CD8-positive, alpha-beta memory T cell (primary cell): ENCODE results near the gene COL11A2. TPM values are rescaled to one million over a fixed set of nuclear protein-coding genes. Genes with fewer than 3 reads are reported as not detected.
"Not testable (repeated sequence)": the region's sequence is repeated elsewhere in the genome, so short reads cannot be mapped to it uniquely, and the experiment has no call there.

Source experiments
- CTCF ChIA-PET: fragments of 350-600 bp; sonication (Branson Sonifier 250); formaldehyde crosslinking; loops from one replicate; lab custom pipeline; 2021; ENCODE audit warnings: antibody characterized with exemption; lab: Charles Lee
- POLR2A ChIA-PET: fragments of 350-600 bp; sonication (Branson Sonifier 250); formaldehyde crosslinking; loops from one replicate; lab custom pipeline; 2021; ENCODE audit warnings: antibody characterized with exemption; lab: Charles Lee
- DNase-seq, 5 donors: peaks; one replicate each; pipeline versions ENCODE4 v3.0.0 to v3.0.0-alpha.2; 2020 to 2022; ENCODE audit warnings: mixed read lengths in 1 of 5
- H3K27ac ChIP-seq: one replicate; pipeline ENCODE4 v1.7.0; 2013; ENCODE audit warnings: low read depth, mild to moderate bottlenecking, low read length, moderate library complexity
- H3K27me3 ChIP-seq: 2 replicates; pipeline ENCODE4 v1.7.0; 2013; ENCODE audit warnings: low read length, mild to moderate bottlenecking; ENCODE audit not compliant: insufficient read depth, poor library complexity, severe bottlenecking
- H3K36me3 ChIP-seq: 2 replicates; pipeline ENCODE4 v1.7.0; 2013; ENCODE audit warnings: mild to moderate bottlenecking, low read length, moderate library complexity; ENCODE audit not compliant: insufficient read depth
- H3K4me1 ChIP-seq: 2 replicates; pipeline ENCODE4 v1.7.0; 2013; ENCODE audit warnings: mild to moderate bottlenecking, low read length, moderate library complexity; ENCODE audit not compliant: insufficient read depth
- H3K4me3 ChIP-seq: 2 replicates; pipeline ENCODE4 v1.7.0; 2013; ENCODE audit warnings: mild to moderate bottlenecking, low read length
- H3K9me3 ChIP-seq: 2 replicates; pipeline ENCODE4 v1.7.0; 2013; ENCODE audit warnings: mild to moderate bottlenecking, low read length
- H3K27ac Mint-ChIP-seq, 8 donors: one replicate each; pipeline ENCODE4 v1.8.0; 2020 to 2021; ENCODE audit warnings: mixed read lengths in 8 of 8, mild to moderate bottlenecking in 6 of 8, inconsistent platforms in 3 of 8, moderate library complexity in 3 of 8
- H3K27me3 Mint-ChIP-seq, 2 donors: one replicate each; pipeline ENCODE4 v1.8.0; 2020 to 2021; ENCODE audit warnings: mixed read lengths in 2 of 2, mild to moderate bottlenecking in 1 of 2, moderate library complexity in 1 of 2
- H3K36me3 Mint-ChIP-seq, 3 donors: one replicate each; pipeline ENCODE4 v1.8.0; 2020 to 2021; ENCODE audit warnings: mixed read lengths in 3 of 3, inconsistent platforms in 1 of 3, mild to moderate bottlenecking in 1 of 3
- H3K4me1 Mint-ChIP-seq, 3 donors: one replicate each; pipeline ENCODE4 v1.8.0; 2020 to 2021; ENCODE audit warnings: mixed read lengths in 3 of 3, inconsistent platforms in 1 of 3, mild to moderate bottlenecking in 1 of 3
- H3K4me3 Mint-ChIP-seq, 7 donors: one replicate each; pipeline ENCODE4 v1.8.0; 2020 to 2021; ENCODE audit warnings: mixed read lengths in 7 of 7, mild to moderate bottlenecking in 6 of 7, moderate library complexity in 4 of 7, inconsistent platforms in 2 of 7
- H3K9me3 Mint-ChIP-seq, 5 donors: one replicate each; pipeline ENCODE4 v1.8.0; 2020 to 2022; ENCODE audit warnings: mixed read lengths in 5 of 5, mild to moderate bottlenecking in 3 of 5, moderate library complexity in 2 of 5, inconsistent platforms in 1 of 5
- polyA plus RNA-seq: library from polyadenylated mRNA; unstranded; fragments of 300-500 nt; fragmentation: Illumina TruSeq; gene quantifications from one replicate; pipeline ENCODE4 v1.2.3, GENCODE V29; 2021
- total RNA-seq, 2 experiments: library from RNA; stranded (reverse); gene quantifications; one replicate each; pipeline ENCODE4 v1.2.3, GENCODE V29; 2021

COL11A2 gene
- total and polyA plus RNA-seq, 3 experiments from 2014 or later = 0.69 to 1.1 TPM; not detected in 1

DNA sequence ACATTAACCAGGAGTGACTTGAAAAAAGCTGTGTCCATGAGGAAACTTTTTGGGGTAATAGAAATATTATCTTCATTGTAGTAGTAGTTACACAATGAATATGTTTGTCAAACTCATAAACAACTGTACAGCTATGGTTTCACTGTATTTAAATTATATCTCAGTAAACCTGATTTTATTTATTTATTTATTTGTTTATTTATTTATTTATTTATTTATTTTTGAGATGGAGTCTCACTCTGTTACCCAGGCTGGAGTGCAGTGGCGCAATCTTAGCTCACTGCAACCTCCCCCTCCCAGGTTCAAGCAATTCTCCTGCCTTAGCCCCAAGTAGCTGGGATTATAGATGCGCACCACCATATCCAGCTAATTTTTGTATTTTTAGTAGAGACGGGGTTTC, 41.7 kb downstream of the COL11A2 start:
- H3K9me3 ChIP-seq, H3K4me1 ChIP-seq, H3K36me3 Mint-ChIP-seq, H3K4me1 Mint-ChIP-seq, H3K36me3 ChIP-seq, H3K4me3 Mint-ChIP-seq, H3K4me3 ChIP-seq, H3K27ac Mint-ChIP-seq, DNase-seq, H3K27ac ChIP-seq, H3K27me3 ChIP-seq, POLR2A ChIA-PET: not testable (repeated sequence)
- peaks cover 10 to 22% (median 15%) of the 10 kb centered on the region in 5 donors for H3K9me3 Mint-ChIP-seq
- CTCF ChIA-PET = interaction anchor here (1.0 to 3.3 kb wide), 7 partner anchors 8 to 136 kb away, joined by 3 to 20 read pairs (median 6); no protein-coding TSS in a partner anchor
- peaks cover 11 to 48% of the 10 kb centered on the region in 2 donors for H3K27me3 Mint-ChIP-seq

- H3K4me1 ChIP-seq = no peaks in the 10 kb centered on the region
- H3K4me1 Mint-ChIP-seq = no peaks in the 10 kb centered on the region
- ChIA-PET POLR2A (no interaction called here), CTCF (interaction anchor here (0.8 to 3.3 kb wide), 2 partner anchors 101 to 134 kb away, joined by 3 to 20 read pairs; no protein-coding TSS in a partner anchor)
- no peak overlapping the region for H3K27ac Mint-ChIP-seq
- no peak overlapping the region for H3K4me3 ChIP-seq
- no peaks in the 10 kb centered on the region for H3K9me3 ChIP-seq
- H3K36me3 Mint-ChIP-seq = peaks cover 0 to 7% (median 2%) of the 10 kb centered on the region in 3 donors
- peaks cover 4% of the 10 kb centered on the region for H3K27me3 ChIP-seq
- H3K27me3 Mint-ChIP-seq = peaks cover 15 to 45% of the 10 kb centered on the region in 2 donors
- H3K27ac ChIP-seq = no peak overlapping the region
- peaks cover 10 to 21% (median 14%) of the 10 kb centered on the region in 5 donors for H3K9me3 Mint-ChIP-seq
- H3K4me3 Mint-ChIP-seq = no peak overlapping the region
- peak in 1 of 5 donors; percentile 12 for DNase-seq
- no peaks in the 10 kb centered on the region for H3K36me3 ChIP-seq
These were observed 44.2 kb downstream of the COL11A2 start for GRCh38 chr6:33147807-33148666.

DNA sequence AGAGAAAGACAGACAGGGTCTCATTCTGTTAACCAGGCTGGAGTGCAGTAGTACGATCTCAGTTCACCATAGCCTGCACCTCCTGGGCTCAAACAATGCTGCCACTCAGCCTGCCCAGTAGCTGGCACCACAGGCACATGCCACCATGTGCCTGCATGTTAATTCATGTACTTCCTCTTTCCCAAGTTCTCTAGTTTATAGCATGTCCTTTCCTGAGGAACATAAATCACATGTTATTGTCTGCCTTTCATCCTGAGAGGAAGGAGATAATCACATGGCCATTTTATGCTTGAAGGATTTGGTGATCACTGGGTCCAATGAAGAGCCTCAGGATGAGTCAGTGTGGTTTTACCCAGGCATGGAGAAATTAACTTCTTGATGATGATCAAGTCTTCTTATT, 47.9 kb downstream of the COL11A2 start:
- no peaks in the 10 kb centered on the region for H3K4me1 Mint-ChIP-seq
- Histone ChIP-seq H3K4me1 (no peaks in the 10 kb centered on the region), H3K36me3 (no peaks in the 10 kb centered on the region), H3K27ac (no peak overlapping the region), H3K9me3 (no peaks in the 10 kb centered on the region), H3K4me3 (no peak overlapping the region), H3K27me3 (peaks cover 1% of the 10 kb centered on the region)
- no peak overlapping the region for H3K4me3 Mint-ChIP-seq
- peaks cover 27 to 52% of the 10 kb centered on the region in 2 donors for H3K27me3 Mint-ChIP-seq
- ChIA-PET CTCF (interaction anchor here (1.2 kb wide), 1 partner anchor 104 kb away, joined by 4 read pairs; no protein-coding TSS in a partner anchor), POLR2A (no interaction called here)
- DNase-seq = no peak
- no peaks in the 10 kb centered on the region for H3K9me3 Mint-ChIP-seq
- peaks cover 0 to 2% (median 0%) of the 10 kb centered on the region in 3 donors for H3K36me3 Mint-ChIP-seq
- H3K27ac Mint-ChIP-seq = no peak overlapping the region

- no peak overlapping the region for H3K4me3 ChIP-seq
- no peaks in the 10 kb centered on the region for H3K9me3 ChIP-seq
- Mint-ChIP-seq H3K27ac (no peak overlapping the region), H3K4me1 (no peaks in the 10 kb centered on the region), H3K27me3 (peaks cover 23 to 48% of the 10 kb centered on the region in 2 donors), H3K36me3 (peaks cover 0 to 2% (median 0%) of the 10 kb centered on the region in 3 donors), H3K4me3 (no peak overlapping the region), H3K9me3 (no peaks in the 10 kb centered on the region)
- POLR2A ChIA-PET = no interaction called here
- H3K36me3 ChIP-seq = no peaks in the 10 kb centered on the region
- H3K27me3 ChIP-seq = peaks cover 6% of the 10 kb centered on the region
- no peak overlapping the region for H3K27ac ChIP-seq
- H3K4me1 ChIP-seq = no peaks in the 10 kb centered on the region
- CTCF ChIA-PET = interaction anchor here (1.2 kb wide), 1 partner anchor 105 kb away, joined by 4 read pairs; no protein-coding TSS in a partner anchor
- DNase-seq = no peak
These were observed 49.0 kb downstream of the COL11A2 start for GRCh38 chr6:33143113-33143770.

GRCh38 chr6:33142501-33143070, 49.7 kb downstream of the COL11A2 start:
- no peak for DNase-seq
- no peaks in the 10 kb centered on the region for H3K4me1 Mint-ChIP-seq
- Histone ChIP-seq H3K9me3 (no peaks in the 10 kb centered on the region), H3K27ac (no peak overlapping the region), H3K4me3 (no peak overlapping the region), H3K4me1 (no peaks in the 10 kb centered on the region), H3K36me3 (no peaks in the 10 kb centered on the region), H3K27me3 (peaks cover 6% of the 10 kb centered on the region)
- no peak overlapping the region for H3K4me3 Mint-ChIP-seq
- no peaks in the 10 kb centered on the region for H3K9me3 Mint-ChIP-seq
- H3K27ac Mint-ChIP-seq = no peak overlapping the region
- H3K36me3 Mint-ChIP-seq = peaks cover 0 to 2% (median 0%) of the 10 kb centered on the region in 3 donors
- CTCF ChIA-PET = no interaction called here
- POLR2A ChIA-PET = no interaction called here
- peaks cover 22 to 44% of the 10 kb centered on the region in 2 donors for H3K27me3 Mint-ChIP-seq

DNA sequence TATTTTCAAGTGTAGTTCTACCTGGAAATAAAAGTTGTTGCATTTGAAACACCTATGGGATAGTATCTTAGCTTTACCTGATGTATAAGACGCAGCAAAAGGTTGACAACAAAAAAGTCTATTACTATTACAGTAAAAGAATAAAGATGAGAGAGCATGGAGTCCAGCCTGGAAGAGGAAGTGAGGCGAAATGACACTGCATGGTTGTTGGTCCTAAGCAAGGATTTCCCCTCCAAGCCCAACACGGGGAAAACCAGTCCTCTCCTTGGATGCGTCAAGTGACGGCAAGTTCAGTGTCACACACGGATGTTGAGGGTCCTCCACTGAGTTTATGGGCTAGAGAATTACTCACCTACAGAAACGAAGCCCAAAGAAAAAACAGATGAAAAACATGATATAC, 51.7 kb downstream of the COL11A2 start:
- Histone ChIP-seq H3K36me3 (no peaks in the 10 kb centered on the region), H3K9me3 (no peaks in the 10 kb centered on the region), H3K4me3 (no peak overlapping the region), H3K27me3 (peaks cover 6% of the 10 kb centered on the region), H3K27ac (no peak overlapping the region), H3K4me1 (no peaks in the 10 kb centered on the region)
- ChIA-PET POLR2A (no interaction called here), CTCF (no interaction called here)
- Mint-ChIP-seq H3K36me3 (peaks cover 0 to 2% (median 0%) of the 10 kb centered on the region in 3 donors), H3K27me3 (peaks cover 28 to 39% of the 10 kb centered on the region in 2 donors), H3K4me3 (no peak overlapping the region), H3K27ac (no peak overlapping the region), H3K4me1 (no peaks in the 10 kb centered on the region), H3K9me3 (no peaks in the 10 kb centered on the region)
- no peak for DNase-seq

GRCh38 chr6:33139596-33140206, 52.6 kb downstream of the COL11A2 start:
- no peak overlapping the region for H3K27ac ChIP-seq
- ChIA-PET CTCF (no interaction called here), POLR2A (no interaction called here)
- Mint-ChIP-seq H3K4me3 (no peak overlapping the region), H3K27ac (no peak overlapping the region), H3K36me3 (peaks cover 0 to 2% (median 0%) of the 10 kb centered on the region in 3 donors), H3K9me3 (no peaks in the 10 kb centered on the region), H3K4me1 (no peaks in the 10 kb centered on the region), H3K27me3 (peaks cover 28 to 43% of the 10 kb centered on the region in 2 donors)
- no peaks in the 10 kb centered on the region for H3K9me3 ChIP-seq
- no peak overlapping the region for H3K4me3 ChIP-seq
- DNase-seq = no peak
- H3K36me3 ChIP-seq = no peaks in the 10 kb centered on the region
- H3K4me1 ChIP-seq = no peaks in the 10 kb centered on the region
- H3K27me3 ChIP-seq = peaks cover 6% of the 10 kb centered on the region
